Spleen (tissue), 7 donors: Measurements from ENCODE around the gene ZSWIM8.

Source experiments
- POLR2A ChIP-seq, 3 donors: fragments of 450-650 bp; IDR thresholded peaks; one replicate each; pipeline ENCODE4 v1.5.1; 2017; ENCODE audit warnings: antibody characterized with exemption in 3 of 3, mild to moderate bottlenecking in 1 of 3
- POLR2AphosphoS5 ChIP-seq, 3 donors: sonication (generic); formaldehyde crosslinking; IDR thresholded peaks; one replicate each; pipeline ENCODE4 v1.5.1; 2017; ENCODE audit warnings: antibody characterized with exemption in 3 of 3
- TF ChIP-seq, protein P1 (sequence below), 11 experiments: fragments of 200-600 bp in 7 of 11; fragments of 450-650 bp in 4 of 11; sonication (generic) in 4 of 11; IDR thresholded peaks in 8 of 11; conservative IDR thresholded peaks in 3 of 11; 1 replicate in 7 of 11; 2 replicates in 4 of 11; pipeline versions ENCODE4 v1.4.0 to v1.8.0; 2016 to 2021; ENCODE audit warnings: antibody characterized with exemption in 11 of 11, inconsistent platforms in 4 of 11, mild to moderate bottlenecking in 1 of 11
- donor health status: DM: no; HTN: no; CAD: no; lungs with moderate emphysema.
- donor health status: DM: no; HTN: no; CAD: no.
- donor health status: DM: no; HTN: no; CAD: no.

DNA sequence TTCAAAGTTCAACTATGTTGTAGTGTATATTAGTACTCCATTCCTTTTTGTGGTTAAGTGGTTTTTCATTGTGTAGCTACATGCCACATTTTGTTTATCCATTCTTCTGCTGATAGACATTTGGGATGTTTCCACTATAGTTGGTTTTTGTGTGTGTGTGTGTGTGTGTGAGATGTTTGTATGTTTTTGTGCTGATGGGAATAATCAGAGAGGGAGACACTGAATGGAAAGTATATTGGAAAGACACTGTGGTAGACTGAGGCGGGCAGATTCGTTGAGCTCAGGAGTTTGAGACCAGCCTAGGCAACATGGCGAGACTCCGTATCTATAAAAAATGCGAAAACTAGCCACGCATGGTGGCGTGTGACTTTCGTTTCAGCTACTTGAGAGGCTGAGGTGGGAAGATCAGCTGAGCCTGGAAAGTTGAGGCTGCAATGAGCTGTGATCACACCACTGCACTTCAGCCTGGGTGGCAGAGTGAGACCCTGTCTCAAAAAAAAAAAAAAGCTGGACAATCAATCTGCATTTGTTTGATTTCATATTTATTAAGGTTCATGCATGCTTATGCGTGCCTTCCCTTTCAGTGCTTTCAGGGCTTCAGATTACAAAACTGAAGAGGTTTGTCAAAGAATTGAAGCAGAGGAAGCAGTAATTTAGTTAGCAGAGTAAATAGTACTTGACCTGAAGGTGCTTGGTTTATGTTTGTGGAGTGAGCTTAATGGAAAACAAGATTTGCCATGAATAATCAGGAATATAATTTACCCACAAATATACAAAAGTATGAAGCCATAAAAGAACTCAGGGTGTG, 26.5 kb upstream of the ZSWIM8 start:
- TF ChIP-seq, protein P1, sequence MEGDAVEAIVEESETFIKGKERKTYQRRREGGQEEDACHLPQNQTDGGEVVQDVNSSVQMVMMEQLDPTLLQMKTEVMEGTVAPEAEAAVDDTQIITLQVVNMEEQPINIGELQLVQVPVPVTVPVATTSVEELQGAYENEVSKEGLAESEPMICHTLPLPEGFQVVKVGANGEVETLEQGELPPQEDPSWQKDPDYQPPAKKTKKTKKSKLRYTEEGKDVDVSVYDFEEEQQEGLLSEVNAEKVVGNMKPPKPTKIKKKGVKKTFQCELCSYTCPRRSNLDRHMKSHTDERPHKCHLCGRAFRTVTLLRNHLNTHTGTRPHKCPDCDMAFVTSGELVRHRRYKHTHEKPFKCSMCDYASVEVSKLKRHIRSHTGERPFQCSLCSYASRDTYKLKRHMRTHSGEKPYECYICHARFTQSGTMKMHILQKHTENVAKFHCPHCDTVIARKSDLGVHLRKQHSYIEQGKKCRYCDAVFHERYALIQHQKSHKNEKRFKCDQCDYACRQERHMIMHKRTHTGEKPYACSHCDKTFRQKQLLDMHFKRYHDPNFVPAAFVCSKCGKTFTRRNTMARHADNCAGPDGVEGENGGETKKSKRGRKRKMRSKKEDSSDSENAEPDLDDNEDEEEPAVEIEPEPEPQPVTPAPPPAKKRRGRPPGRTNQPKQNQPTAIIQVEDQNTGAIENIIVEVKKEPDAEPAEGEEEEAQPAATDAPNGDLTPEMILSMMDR (IDR thresholded peaks at IDR 0.05 in 8 of 11, conservative IDR thresholded peaks at IDR 0.05 in 3 of 11): no peak
- no peak for TF ChIP-seq POLR2A (IDR thresholded peaks at IDR 0.05)
- TF ChIP-seq POLR2AphosphoS5 (IDR thresholded peaks at IDR 0.05): no peak
